Osteoblast (primary cell): Measurements from ENCODE around the gene ESRRG. TPM values are rescaled to one million over a fixed set of nuclear protein-coding genes. Genes with fewer than 3 reads are reported as not detected.

ENCODE experiments used
- DNase-seq: peaks from one replicate; pipeline ENCODE4 v3.0.0; 2011; ENCODE audit warnings: low spot score, mixed read lengths; ENCODE audit not compliant: insufficient read length; ENCODE audit errors: missing footprints
- H2AFZ ChIP-seq: 2 replicates; pipeline ENCODE4 v1.6.0; 2011; ENCODE audit warnings: mild to moderate bottlenecking, low read length
- H3K27ac ChIP-seq: 2 replicates; pipeline ENCODE4 v1.5.1; 2011; ENCODE audit warnings: mild to moderate bottlenecking, low read depth, low read length, moderate library complexity
- H3K27me3 ChIP-seq: 2 replicates; pipeline ENCODE4 v1.6.0; 2012; ENCODE audit warnings: mild to moderate bottlenecking, control low read depth, inconsistent platforms, low read length, moderate library complexity; ENCODE audit not compliant: insufficient read depth
- H3K36me3 ChIP-seq: 2 replicates; pipeline ENCODE4 v1.5.1; 2011; ENCODE audit warnings: mild to moderate bottlenecking, low read length, control low read depth, moderate library complexity; ENCODE audit not compliant: insufficient read depth
- H3K4me1 ChIP-seq: 2 replicates; pipeline ENCODE4 v1.5.1; 2011; ENCODE audit warnings: mild to moderate bottlenecking, low read length, control low read depth, moderate library complexity; ENCODE audit not compliant: insufficient read depth
- H3K4me2 ChIP-seq: 2 replicates; pipeline ENCODE4 v1.6.0; 2011; ENCODE audit warnings: mild to moderate bottlenecking, low read length; ENCODE audit not compliant: insufficient read depth
- H3K4me3 ChIP-seq: fragments of 200-600 bp; sonication (generic); 3 replicates; pipeline ENCODE4 v1.5.1; 2012; ENCODE audit warnings: mild to moderate bottlenecking, low read length, inconsistent platforms; ENCODE audit not compliant: insufficient read depth
- H3K79me2 ChIP-seq: 2 replicates; pipeline ENCODE4 v1.6.0; 2012; ENCODE audit warnings: mild to moderate bottlenecking, low read length, control low read depth, inconsistent platforms; ENCODE audit not compliant: insufficient read depth
- H3K9me3 ChIP-seq: 2 replicates; pipeline ENCODE4 v1.5.1; 2011; ENCODE audit warnings: low read depth, low read length, control low read depth
- H4K20me1 ChIP-seq: 2 replicates; pipeline ENCODE4 v1.6.0; 2012; ENCODE audit warnings: mild to moderate bottlenecking, low read length, control low read depth; ENCODE audit not compliant: insufficient read depth
- CTCF ChIP-seq: IDR thresholded peaks from 2 replicates; pipeline ENCODE4 v1.5.1; 2011; ENCODE audit warnings: mild to moderate bottlenecking, low read depth, low read length, moderate library complexity; ENCODE audit errors: extremely low read depth
- total RNA-seq: library from RNA; depleted of rRNA; stranded (reverse); fragments of >200 nt; gene quantifications from 2 replicates; pipeline ENCODE4 v1.2.3, GENCODE V29; 2012

The ESRRG gene
- total RNA-seq, 1 donor, result not detected

GRCh38 chr1:216643176-216643575 is 80.1 kb downstream of the ESRRG start:
- no peaks in the 10 kb centered on the region for H3K79me2 ChIP-seq
- no peaks in the 10 kb centered on the region for H3K27me3 ChIP-seq
- H3K27ac ChIP-seq, result no peak overlapping the region
- H3K4me1 ChIP-seq, result no peaks in the 10 kb centered on the region
- no peaks in the 10 kb centered on the region for H3K9me3 ChIP-seq
- no peak for DNase-seq
- H3K4me3 ChIP-seq, result no peak overlapping the region
- no peak for TF ChIP-seq CTCF
- H2AFZ ChIP-seq, result no peak overlapping the region
- no peaks in the 10 kb centered on the region for H3K36me3 ChIP-seq
- H3K4me2 ChIP-seq, result no peak overlapping the region
- no peaks in the 10 kb centered on the region for H4K20me1 ChIP-seq

- no peak for DNase-seq
- no peak overlapping the region for H3K4me3 ChIP-seq
Measured at GRCh38 chr1:216641669-216642460, 81.4 kb downstream of the ESRRG start.

GRCh38 chr1:216640100-216640499 is 83.1 kb downstream of the ESRRG start:
- H3K4me3 ChIP-seq, result no peak overlapping the region
- H3K27me3 ChIP-seq, result no peaks in the 10 kb centered on the region
- H3K4me2 ChIP-seq, result no peak overlapping the region
- no peaks in the 10 kb centered on the region for H3K79me2 ChIP-seq
- no peaks in the 10 kb centered on the region for H4K20me1 ChIP-seq
- H2AFZ ChIP-seq, result no peak overlapping the region
- H3K36me3 ChIP-seq, result no peaks in the 10 kb centered on the region
- no peaks in the 10 kb centered on the region for H3K4me1 ChIP-seq
- no peak for DNase-seq
- H3K9me3 ChIP-seq, result no peaks in the 10 kb centered on the region
- H3K27ac ChIP-seq, result no peak overlapping the region
- no peak for TF ChIP-seq CTCF

More at GRCh38 chr1:216641669-216642460, 81.4 kb downstream of the ESRRG start:
- no peaks in the 10 kb centered on the region for H3K36me3 ChIP-seq
- H4K20me1 ChIP-seq, result no peaks in the 10 kb centered on the region
- no peak overlapping the region for H3K27ac ChIP-seq
- H3K79me2 ChIP-seq, result no peaks in the 10 kb centered on the region
- no peak overlapping the region for H2AFZ ChIP-seq
- no peaks in the 10 kb centered on the region for H3K4me1 ChIP-seq
- no peak for TF ChIP-seq CTCF
- H3K27me3 ChIP-seq, result no peaks in the 10 kb centered on the region
- H3K4me2 ChIP-seq, result no peak overlapping the region
- H3K9me3 ChIP-seq, result no peaks in the 10 kb centered on the region

- DNase-seq, result no peak
- no peaks in the 10 kb centered on the region for H3K9me3 ChIP-seq
Measured at GRCh38 chr1:216632980-216633379, 90.2 kb downstream of the ESRRG start.

More at GRCh38 chr1:216632980-216633379, 90.2 kb downstream of the ESRRG start:
- H3K79me2 ChIP-seq, result no peaks in the 10 kb centered on the region
- H3K27me3 ChIP-seq, result no peaks in the 10 kb centered on the region
- H3K27ac ChIP-seq, result no peak overlapping the region
- H3K36me3 ChIP-seq, result no peaks in the 10 kb centered on the region
- TF ChIP-seq CTCF, result no peak
- H3K4me3 ChIP-seq, result no peak overlapping the region
- no peak overlapping the region for H2AFZ ChIP-seq
- H4K20me1 ChIP-seq, result no peaks in the 10 kb centered on the region
- no peaks in the 10 kb centered on the region for H3K4me1 ChIP-seq
- H3K4me2 ChIP-seq, result no peak overlapping the region
